GM12874 (cell line): Measurements from ENCODE around the gene STK26.

ENCODE experiments used
- TF ChIP-seq, protein P1 (sequence below): IDR thresholded peaks from 2 replicates; pipeline ENCODE4 v1.5.1; 2011; ENCODE audit warnings: low read depth, mild to moderate bottlenecking, control low read depth, low read length, moderate library complexity; ENCODE audit not compliant: insufficient read depth

The STK26 gene

DNA sequence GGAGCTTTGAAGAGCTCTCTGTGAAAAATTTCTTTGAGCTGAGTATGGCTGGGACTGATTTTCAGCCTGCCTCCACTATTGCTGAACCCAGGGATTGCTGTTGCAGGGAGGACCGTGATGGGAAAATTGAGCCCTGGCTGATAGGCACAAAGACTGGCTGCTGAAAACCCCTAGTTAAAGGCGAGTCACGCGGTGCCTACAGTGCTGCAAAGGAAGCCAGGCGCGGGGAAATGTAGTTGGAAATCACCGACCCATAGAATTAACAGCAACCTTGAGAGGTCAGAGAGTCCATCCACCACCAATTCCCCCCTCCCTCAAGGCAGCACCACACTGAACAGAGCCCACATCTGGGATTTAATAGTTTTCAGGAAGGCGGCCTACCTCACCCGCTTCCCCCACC is 78.7 kb downstream of the STK26 start:
- TF ChIP-seq, protein P1, sequence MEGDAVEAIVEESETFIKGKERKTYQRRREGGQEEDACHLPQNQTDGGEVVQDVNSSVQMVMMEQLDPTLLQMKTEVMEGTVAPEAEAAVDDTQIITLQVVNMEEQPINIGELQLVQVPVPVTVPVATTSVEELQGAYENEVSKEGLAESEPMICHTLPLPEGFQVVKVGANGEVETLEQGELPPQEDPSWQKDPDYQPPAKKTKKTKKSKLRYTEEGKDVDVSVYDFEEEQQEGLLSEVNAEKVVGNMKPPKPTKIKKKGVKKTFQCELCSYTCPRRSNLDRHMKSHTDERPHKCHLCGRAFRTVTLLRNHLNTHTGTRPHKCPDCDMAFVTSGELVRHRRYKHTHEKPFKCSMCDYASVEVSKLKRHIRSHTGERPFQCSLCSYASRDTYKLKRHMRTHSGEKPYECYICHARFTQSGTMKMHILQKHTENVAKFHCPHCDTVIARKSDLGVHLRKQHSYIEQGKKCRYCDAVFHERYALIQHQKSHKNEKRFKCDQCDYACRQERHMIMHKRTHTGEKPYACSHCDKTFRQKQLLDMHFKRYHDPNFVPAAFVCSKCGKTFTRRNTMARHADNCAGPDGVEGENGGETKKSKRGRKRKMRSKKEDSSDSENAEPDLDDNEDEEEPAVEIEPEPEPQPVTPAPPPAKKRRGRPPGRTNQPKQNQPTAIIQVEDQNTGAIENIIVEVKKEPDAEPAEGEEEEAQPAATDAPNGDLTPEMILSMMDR: no peak

- TF ChIP-seq, protein P1: no peak
Observed at GRCh38 chrX:132107291-132107690, 84.2 kb downstream of the STK26 start.

GRCh38 chrX:132114607-132115006 is 91.5 kb downstream of the STK26 start:
- TF ChIP-seq, protein P1: no peak

DNA sequence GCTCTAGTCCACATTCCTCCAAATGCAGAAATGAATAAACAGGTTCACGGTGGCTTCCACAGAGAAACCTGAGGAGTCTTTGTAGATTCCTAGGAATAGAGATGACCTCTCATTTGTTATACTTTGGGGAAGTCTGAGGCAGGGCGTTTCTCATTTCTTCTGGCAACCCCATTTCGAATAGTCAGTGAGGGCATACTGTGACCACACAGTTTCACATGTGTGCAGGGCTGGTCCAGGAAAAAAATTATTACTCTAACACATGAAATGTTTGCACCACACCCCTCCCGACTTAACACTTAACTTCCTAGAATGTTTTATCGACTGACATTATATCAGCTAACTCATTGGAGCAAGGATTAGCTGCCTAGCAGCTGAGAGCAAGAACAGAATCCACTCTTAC is 92.7 kb downstream of the STK26 start:
- TF ChIP-seq, protein P1: no peak

GRCh38 chrX:132118358-132118757 is 95.3 kb downstream of the STK26 start:
- TF ChIP-seq, protein P1: no peak

GRCh38 chrX:132119283-132119682 is 96.2 kb downstream of the STK26 start:
- TF ChIP-seq, protein P1: no peak

- TF ChIP-seq, protein P1: no peak
Observed at GRCh38 chrX:132119821-132120515, 96.9 kb downstream of the STK26 start.
